Lower leg skin (tissue), 4 donors: ENCODE measurements around the gene GRID2. TPM values are rescaled to one million over a fixed set of nuclear protein-coding genes. Genes with fewer than 3 reads are reported as not detected.

ENCODE experiments used
- DNase-seq, 2 donors: peaks; one replicate each; pipeline ENCODE4 v3.0.0-alpha.2; 2019; ENCODE audit warnings: low spot score in 2 of 2
- H3K4me3 ChIP-seq: fragments of 200-600 bp; sonication (generic); 2 replicates; pipeline ENCODE4 v1.5.1; 2017; ENCODE audit warnings: mild to moderate bottlenecking, low read depth; ENCODE audit not compliant: poor library complexity, severe bottlenecking
- CTCF ChIP-seq, 3 donors: fragments of 450-650 bp; IDR thresholded peaks; one replicate each; pipeline ENCODE4 v1.5.1; 2016; ENCODE audit warnings: antibody characterized with exemption in 3 of 3, mild to moderate bottlenecking in 3 of 3, moderate library complexity in 2 of 3
- POLR2A ChIP-seq, 2 donors: fragments of 450-650 bp; IDR thresholded peaks; one replicate each; pipeline ENCODE4 v1.6.1; 2016 to 2017; ENCODE audit warnings: antibody characterized with exemption in 2 of 2, mild to moderate bottlenecking in 1 of 2, moderate library complexity in 1 of 2
- WGBS, 2 donors: methylation state at CpG; one replicate each; pipeline ENCODE4 v1.1.5; 2018; 5-methylcytosine and 5-hydroxymethylcytosine counted together
- intact Hi-C: fragments of 100-400 bp; cut with DNase I; formaldehyde crosslinking; loops from one replicate; pipeline ENCODE4 v1.15.0; 2023; ENCODE audit warnings: low total_unique reads
- total RNA-seq, 4 donors: library from RNA; depleted of rRNA; stranded (reverse); fragments of >200 nt; gene quantifications; one replicate each; pipeline ENCODE4 v1.1.0, GENCODE V29; 2016

Gene GRID2
- total RNA-seq, 4 donors from 2014 or later = not detected

- TF ChIP-seq CTCF (IDR thresholded peaks at IDR 0.05) (no peak), POLR2A (IDR thresholded peaks at IDR 0.05) (no peak)
- H3K4me3 ChIP-seq = no peak overlapping the region
- intact Hi-C loops = no loop called here
- no peak for DNase-seq
- 58 to 59% methylated on average over 1 of the region's 1 CpG for WGBS, 2 donors
Measured at GRCh38 chr4:93319041-93319440, 1015.3 kb downstream of the GRID2 start.

DNA sequence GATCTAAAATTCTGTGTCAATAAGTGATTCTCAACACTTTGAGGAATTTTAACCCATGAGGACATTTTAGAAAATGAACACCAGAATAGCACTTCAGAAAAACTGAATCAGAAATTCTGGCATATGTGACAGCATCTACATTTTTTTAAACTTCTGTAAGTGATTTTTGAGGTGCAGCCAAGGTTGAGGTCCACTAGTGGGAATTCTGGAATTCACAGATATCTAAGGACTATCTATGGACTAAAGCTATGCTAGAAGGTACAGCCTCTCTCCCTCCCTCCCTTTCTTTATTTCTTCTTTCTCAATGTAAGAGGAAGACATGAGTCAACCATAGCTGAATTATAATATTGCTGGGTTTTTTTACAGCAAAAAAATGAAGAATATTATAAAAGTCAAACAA is 1016.6 kb downstream of the GRID2 start:
- DNase-seq = no peak
- TF ChIP-seq POLR2A (IDR thresholded peaks at IDR 0.05) (no peak), CTCF (IDR thresholded peaks at IDR 0.05) (no peak)
- intact Hi-C loops = no loop called here
- no peak overlapping the region for H3K4me3 ChIP-seq

GRCh38 chr4:93327346-93327745 is 1023.6 kb downstream of the GRID2 start:
- no peak overlapping the region for H3K4me3 ChIP-seq
- intact Hi-C loops = no loop called here
- TF ChIP-seq POLR2A (IDR thresholded peaks at IDR 0.05) (no peak), CTCF (IDR thresholded peaks at IDR 0.05) (no peak)
- no peak for DNase-seq

- no peak for DNase-seq
- intact Hi-C loops = no loop called here
- H3K4me3 ChIP-seq = no peak overlapping the region
- TF ChIP-seq CTCF (IDR thresholded peaks at IDR 0.05) (no peak), POLR2A (IDR thresholded peaks at IDR 0.05) (no peak)
- 64 to 69% methylated on average over 3 of the region's 3 CpGs for WGBS, 2 donors
Measured at GRCh38 chr4:93334003-93334402, 1030.2 kb downstream of the GRID2 start.

- WGBS, 2 donors = 97 to 98% methylated on average over 3 of the region's 3 CpGs
- intact Hi-C loops = no loop called here
- TF ChIP-seq POLR2A (IDR thresholded peaks at IDR 0.05) = no peak
Measured at GRCh38 chr4:93337196-93337595, 1033.4 kb downstream of the GRID2 start.

DNA sequence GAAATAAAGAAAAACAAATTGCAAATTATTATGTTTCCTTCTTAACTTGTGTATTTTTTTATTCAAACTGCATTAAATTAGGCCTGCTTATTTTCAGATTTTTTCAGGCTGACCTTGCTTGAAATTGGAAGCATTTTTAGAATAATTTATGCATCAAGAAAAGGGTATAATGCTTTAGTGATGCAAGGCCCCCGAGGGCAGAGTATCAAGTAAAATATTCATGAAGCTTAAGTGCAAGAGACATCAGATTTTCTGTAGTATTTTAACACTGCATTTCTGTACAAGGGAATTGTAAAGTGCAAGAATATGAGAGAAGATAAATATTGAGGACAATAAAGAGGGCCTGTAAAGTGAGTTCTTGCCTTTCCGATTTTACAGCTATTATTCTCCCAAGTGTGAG is 1039.0 kb downstream of the GRID2 start:
- H3K4me3 ChIP-seq = no peak overlapping the region
- intact Hi-C loops = no loop called here
- 67 to 72% methylated on average over 2 of the region's 2 CpGs for WGBS, 2 donors
- no peak for DNase-seq
- no peak for TF ChIP-seq CTCF (IDR thresholded peaks at IDR 0.05)
- TF ChIP-seq POLR2A (IDR thresholded peaks at IDR 0.05) = no peak

More at GRCh38 chr4:93337196-93337595, 1033.4 kb downstream of the GRID2 start:
- no peak for DNase-seq
- no peak overlapping the region for H3K4me3 ChIP-seq
